PC-3 (cell line): ENCODE data around the gene SIPA1L3. TPM values are rescaled to one million over a fixed set of nuclear protein-coding genes. Genes with fewer than 3 reads are reported as not detected.

ENCODE experiments used
- ATAC-seq: fragments of 200-7000 bp; cut with Tn5 transposase; 2 replicates; pipeline ENCODE4 v1.9.1; 2020; ENCODE audit warnings: mild to moderate bottlenecking, moderate library complexity
- BruUV-seq: library from RNA; stranded (reverse); fragments of 400-500 nt; replicated peaks from 2 replicates; lab custom pipeline; 2021; lab: Mats Ljungman, UMichigan
- CTCF ChIA-PET: fragments of 300-600 bp; sonication (Branson Sonifier 250); formaldehyde crosslinking; loops from one replicate; lab custom pipeline; 2022; ENCODE audit warnings: antibody characterized with exemption; lab: Charles Lee
- POLR2A ChIA-PET: fragments of 300-600 bp; sonication (Branson Sonifier 250); formaldehyde crosslinking; loops from one replicate; lab custom pipeline; 2022; ENCODE audit warnings: antibody characterized with exemption; ENCODE audit not compliant: unreplicated experiment; lab: Charles Lee
- DNase-seq: peaks from one replicate; pipeline ENCODE4 v3.0.0-alpha.2; 2015
- H2AFZ ChIP-seq: fragments of 300-600 bp; sonication (generic); 2 replicates; pipeline ENCODE4 v1.6.0; 2016; ENCODE audit warnings: antibody characterized with exemption, low read length
- H3F3A ChIP-seq: fragments of 300-600 bp; sonication (generic); one replicate; pipeline ENCODE4 v1.6.0; 2017; ENCODE audit warnings: antibody characterized with exemption, low read length, control low read depth, mild to moderate bottlenecking; ENCODE audit not compliant: unreplicated experiment
- H3K27ac ChIP-seq: fragments of 300-600 bp; sonication (generic); 2 replicates; pipeline ENCODE4 v1.5.1; 2016; ENCODE audit warnings: mild to moderate bottlenecking, low read length
- H3K27me3 ChIP-seq: fragments of 300-600 bp; sonication (generic); 2 replicates; pipeline ENCODE4 v1.6.1; 2016; ENCODE audit warnings: low read length, mixed read lengths
- H3K36me3 ChIP-seq: fragments of 300-600 bp; sonication (generic); 2 replicates; pipeline ENCODE4 v1.6.1; 2016; ENCODE audit warnings: low read depth, mixed run types, low read length, mixed read lengths
- H3K4me1 ChIP-seq: fragments of 300-600 bp; sonication (generic); 2 replicates; pipeline ENCODE4 v1.5.1; 2016; ENCODE audit warnings: low read length; ENCODE audit not compliant: insufficient read depth
- H3K4me2 ChIP-seq: fragments of 300-600 bp; sonication (generic); 2 replicates; pipeline ENCODE4 v1.6.0; 2016; ENCODE audit warnings: low read length
- H3K4me3 ChIP-seq: fragments of 300-600 bp; sonication (generic); 2 replicates; pipeline ENCODE4 v1.5.1; 2016; ENCODE audit warnings: mild to moderate bottlenecking, low read length, mixed read lengths
- H3K79me2 ChIP-seq: fragments of 300-600 bp; sonication (generic); 2 replicates; pipeline ENCODE4 v1.6.1; 2017; ENCODE audit warnings: low read length, mixed read lengths
- H3K9ac ChIP-seq: fragments of 300-600 bp; sonication (generic); 2 replicates; pipeline ENCODE4 v1.6.0; 2016; ENCODE audit warnings: mild to moderate bottlenecking, low read length
- H3K9me2 ChIP-seq: fragments of 300-600 bp; sonication (generic); replicated peaks from 2 replicates; pipeline ENCODE4 v1.6.1; 2016; ENCODE audit warnings: mixed run types, low read length, mixed read lengths
- H3K9me3 ChIP-seq: fragments of 300-600 bp; sonication (generic); 2 replicates; pipeline ENCODE4 v1.6.1; 2016; ENCODE audit warnings: low read length, mixed read lengths
- H4K20me1 ChIP-seq: fragments of 300-600 bp; sonication (generic); 2 replicates; pipeline ENCODE4 v1.6.1; 2016; ENCODE audit warnings: low read length, mixed read lengths
- EZH2 ChIP-seq: fragments of 300-600 bp; sonication (generic); IDR thresholded peaks from one replicate; pipeline ENCODE4 v1.6.1; 2017; ENCODE audit warnings: antibody characterized with exemption, mild to moderate bottlenecking, low read length; ENCODE audit not compliant: unreplicated experiment
- EZH2phosphoT487 ChIP-seq: fragments of 300-600 bp; sonication (generic); IDR thresholded peaks from 2 replicates; pipeline ENCODE4 v1.6.1; 2018; ENCODE audit warnings: mild to moderate bottlenecking, antibody characterized with exemption, low read length, borderline replicate concordance
- intact Hi-C: fragments of 100-400 bp; cut with micrococcal nuclease; formaldehyde crosslinking; loops from 2 replicates; pipeline ENCODE4 v1.9.0; 2023
- total RNA-seq: library from RNA; depleted of rRNA; stranded (reverse); fragments of >200 nt; gene quantifications from 2 replicates; pipeline ENCODE4 v1.2.3, GENCODE V29; 2014
- TF ChIP-seq, protein P1 (sequence below): fragments of 300-600 bp; sonication (generic); conservative IDR thresholded peaks from 2 replicates; pipeline ENCODE4 v1.5.1; 2017; ENCODE audit warnings: antibody characterized with exemption, low read depth, mild to moderate bottlenecking, low read length

Gene SIPA1L3
- total RNA-seq, 1 experiment from 2014 or later: 38.7 TPM

DNA sequence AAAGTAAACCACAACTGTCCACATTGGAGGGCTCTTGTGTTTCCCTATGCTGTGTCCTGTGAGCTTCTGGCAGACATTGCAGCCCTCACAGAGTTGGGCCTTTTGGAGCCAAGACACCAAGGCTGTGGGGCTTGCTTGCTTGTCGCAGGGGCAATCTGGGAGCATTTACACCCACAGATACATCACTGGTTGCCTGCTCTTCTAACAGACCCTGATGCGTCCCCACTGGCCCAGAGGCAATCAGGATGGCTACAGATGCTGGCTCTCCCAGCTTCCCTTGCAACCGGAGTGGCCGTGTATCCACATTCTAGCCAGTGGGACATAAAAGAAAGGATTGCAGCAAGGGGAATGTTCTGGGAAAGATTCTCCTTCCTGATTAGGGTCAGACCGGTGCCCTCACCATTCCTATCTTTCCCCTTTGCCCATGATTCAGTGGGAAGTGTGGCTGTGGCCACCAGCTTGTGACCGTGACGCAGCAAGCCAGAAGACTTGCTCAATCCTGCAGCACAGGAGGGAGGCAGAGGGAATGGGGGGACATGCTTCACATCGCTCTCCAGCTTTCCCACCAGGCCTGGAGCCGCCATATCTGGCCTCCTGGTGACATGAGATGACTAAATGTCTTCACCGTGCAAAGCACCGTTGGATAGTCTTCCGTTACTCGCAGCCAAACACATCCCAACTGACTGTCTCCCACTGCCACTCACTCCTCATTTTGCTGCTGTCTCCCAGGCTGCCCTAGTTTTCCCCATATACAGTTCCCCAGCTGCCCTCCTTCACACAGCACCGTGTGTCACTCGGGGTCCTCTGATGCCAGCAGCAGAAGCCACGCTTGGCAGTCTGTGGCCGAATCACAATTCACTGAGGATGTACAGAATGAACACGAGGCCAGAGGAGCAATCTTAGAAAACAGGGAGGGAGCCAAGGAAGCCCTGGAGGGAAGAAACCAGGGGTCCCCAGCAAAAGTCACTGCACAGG, 166.1 kb downstream of the SIPA1L3 start:
- Histone ChIP-seq H3K9me3 (no peaks in the 10 kb centered on the region), H2AFZ (no peak overlapping the region), H3K4me3 (no peak overlapping the region), H3K79me2 (peaks cover 12% of the 10 kb centered on the region; the same call in 1 of the 2 replicates), H3K36me3 (no peaks in the 10 kb centered on the region; the same call in none of the 2 replicates), H3K9me2 (no peaks in the 10 kb centered on the region), H3K4me2 (no peak overlapping the region), H3K27me3 (no peaks in the 10 kb centered on the region), H3K4me1 (peaks cover 13% of the 10 kb centered on the region), H4K20me1 (no peaks in the 10 kb centered on the region), H3F3A (no peaks in the 10 kb centered on the region), H3K9ac (no peak overlapping the region), H3K27ac (no peak overlapping the region)
- intact Hi-C loops: no loop called here
- ATAC-seq (no peak), DNase-seq (no peak)
- ChIA-PET POLR2A (no interaction called here), CTCF (no interaction called here)
- no TSS peak for BruUV-seq
- TF ChIP-seq EZH2 (no peak), EZH2phosphoT487 (no peak)
- TF ChIP-seq, protein P1, sequence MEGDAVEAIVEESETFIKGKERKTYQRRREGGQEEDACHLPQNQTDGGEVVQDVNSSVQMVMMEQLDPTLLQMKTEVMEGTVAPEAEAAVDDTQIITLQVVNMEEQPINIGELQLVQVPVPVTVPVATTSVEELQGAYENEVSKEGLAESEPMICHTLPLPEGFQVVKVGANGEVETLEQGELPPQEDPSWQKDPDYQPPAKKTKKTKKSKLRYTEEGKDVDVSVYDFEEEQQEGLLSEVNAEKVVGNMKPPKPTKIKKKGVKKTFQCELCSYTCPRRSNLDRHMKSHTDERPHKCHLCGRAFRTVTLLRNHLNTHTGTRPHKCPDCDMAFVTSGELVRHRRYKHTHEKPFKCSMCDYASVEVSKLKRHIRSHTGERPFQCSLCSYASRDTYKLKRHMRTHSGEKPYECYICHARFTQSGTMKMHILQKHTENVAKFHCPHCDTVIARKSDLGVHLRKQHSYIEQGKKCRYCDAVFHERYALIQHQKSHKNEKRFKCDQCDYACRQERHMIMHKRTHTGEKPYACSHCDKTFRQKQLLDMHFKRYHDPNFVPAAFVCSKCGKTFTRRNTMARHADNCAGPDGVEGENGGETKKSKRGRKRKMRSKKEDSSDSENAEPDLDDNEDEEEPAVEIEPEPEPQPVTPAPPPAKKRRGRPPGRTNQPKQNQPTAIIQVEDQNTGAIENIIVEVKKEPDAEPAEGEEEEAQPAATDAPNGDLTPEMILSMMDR: no peak

DNA sequence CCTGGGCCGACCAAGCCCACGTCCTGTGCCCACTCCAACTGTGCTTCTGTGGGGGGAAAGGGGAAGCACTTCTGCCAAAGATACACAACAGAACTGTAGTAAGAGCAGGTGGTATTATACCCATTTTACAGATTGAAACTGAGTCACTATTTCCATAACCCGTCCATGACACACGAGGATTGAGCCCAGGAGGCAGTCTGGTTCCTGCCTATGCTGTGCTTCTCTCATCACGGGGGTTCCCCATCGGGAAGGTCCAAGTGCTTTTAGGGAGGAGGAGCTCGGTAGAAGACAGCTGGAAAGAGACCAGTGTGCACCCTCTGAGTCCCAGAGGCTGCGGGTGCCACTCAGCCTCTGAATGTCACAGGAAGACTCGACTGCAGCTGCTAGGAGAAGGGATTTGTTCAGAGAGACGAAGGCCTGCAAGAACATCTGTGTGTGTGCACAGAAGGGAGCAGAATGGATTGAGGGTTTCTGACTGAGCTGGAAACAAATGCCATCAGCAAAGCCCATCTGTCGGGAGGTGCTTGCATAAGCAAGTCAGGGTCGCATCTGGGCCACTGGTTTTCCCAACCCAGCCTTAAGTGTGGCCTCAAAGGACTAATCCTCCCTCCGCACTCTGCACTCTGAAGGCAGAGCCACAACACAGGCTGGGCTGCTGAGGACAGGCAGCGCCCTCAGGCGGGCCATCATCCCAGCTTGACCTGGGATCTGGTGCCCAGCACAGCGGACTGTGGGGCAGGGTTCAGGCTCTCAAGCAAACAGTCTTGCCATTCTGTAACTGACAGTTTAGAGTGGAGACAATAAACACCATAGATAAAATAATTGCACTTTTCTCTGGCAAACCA, 167.1 kb downstream of the SIPA1L3 start:
- peaks cover 13% of the 10 kb centered on the region for H3K4me1 ChIP-seq
- intact Hi-C loops: no loop called here
- no peak overlapping the region for H2AFZ ChIP-seq
- no peaks in the 10 kb centered on the region for H3K9me2 ChIP-seq
- no peak overlapping the region for H3K4me3 ChIP-seq
- no TSS peak for BruUV-seq
- no peak overlapping the region for H3K9ac ChIP-seq
- H3K4me2 ChIP-seq: no peak overlapping the region
- DNase-seq: no peak
- no peak overlapping the region for H3K27ac ChIP-seq
- no peaks in the 10 kb centered on the region for H3F3A ChIP-seq
- H3K36me3 ChIP-seq: no peaks in the 10 kb centered on the region; the same call in none of the 2 replicates
- CTCF ChIA-PET: no interaction called here
- POLR2A ChIA-PET: no interaction called here
- peaks cover 12% of the 10 kb centered on the region; the same call in 1 of the 2 replicates for H3K79me2 ChIP-seq
- H3K27me3 ChIP-seq: no peaks in the 10 kb centered on the region
- no peaks in the 10 kb centered on the region for H4K20me1 ChIP-seq
- ATAC-seq: no peak
- no peaks in the 10 kb centered on the region for H3K9me3 ChIP-seq
- TF ChIP-seq, protein P1: no peak
